Spleen (tissue), 7 donors: ENCODE data around the gene PXDN.

Source experiments
- CTCF ChIP-seq, 11 experiments: fragments of 200-600 bp in 7 of 11; fragments of 450-650 bp in 4 of 11; sonication (generic) in 4 of 11; IDR thresholded peaks in 8 of 11; conservative IDR thresholded peaks in 3 of 11; 1 replicate in 7 of 11; 2 replicates in 4 of 11; pipeline versions ENCODE4 v1.4.0 to v1.8.0; 2016 to 2021; ENCODE audit warnings: antibody characterized with exemption in 11 of 11, inconsistent platforms in 4 of 11, mild to moderate bottlenecking in 1 of 11
- POLR2A ChIP-seq, 3 donors: fragments of 450-650 bp; IDR thresholded peaks; one replicate each; pipeline ENCODE4 v1.5.1; 2017; ENCODE audit warnings: antibody characterized with exemption in 3 of 3, mild to moderate bottlenecking in 1 of 3
- POLR2AphosphoS5 ChIP-seq, 3 donors: sonication (generic); formaldehyde crosslinking; IDR thresholded peaks; one replicate each; pipeline ENCODE4 v1.5.1; 2017; ENCODE audit warnings: antibody characterized with exemption in 3 of 3
- donor health status: DM: no; HTN: no; CAD: no; lungs with moderate emphysema.
- donor health status: DM: no; HTN: no; CAD: no.
- donor health status: DM: no; HTN: no; CAD: no.

GRCh38 chr2:1618191-1618961, 125.9 kb downstream of the PXDN start:
- TF ChIP-seq CTCF (IDR thresholded peaks at IDR 0.05 in 8 of 11, conservative IDR thresholded peaks at IDR 0.05 in 3 of 11) (no peak), POLR2AphosphoS5 (IDR thresholded peaks at IDR 0.05) (no peak), POLR2A (IDR thresholded peaks at IDR 0.05) (no peak)
